ENCODE measurements around the gene SLC26A11.

Gene SLC26A11

DNA sequence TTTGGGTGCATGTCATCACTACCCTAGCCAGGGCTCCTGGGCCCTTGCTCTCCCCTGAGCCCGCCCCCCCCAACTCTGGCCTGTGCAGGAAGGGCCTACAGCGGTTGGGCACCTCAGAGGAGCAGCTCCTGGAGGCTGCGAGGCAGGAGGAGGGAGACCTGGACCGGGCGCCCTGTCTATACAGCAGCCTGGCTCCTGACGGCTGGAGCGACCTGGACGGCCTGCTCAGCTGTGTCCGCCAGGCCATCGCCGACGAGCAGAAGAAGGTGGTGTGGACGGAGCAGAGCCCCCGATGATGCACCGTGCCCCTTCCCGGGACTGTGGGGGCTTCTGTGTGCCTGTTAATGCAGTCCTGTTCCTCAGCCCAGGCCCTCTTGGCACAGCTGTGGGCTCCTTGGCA is 12.2 kb upstream of the SLC26A11 start:
- no peak for TF ChIP-seq CTCF (IDR thresholded peaks at IDR 0.05)

DNA sequence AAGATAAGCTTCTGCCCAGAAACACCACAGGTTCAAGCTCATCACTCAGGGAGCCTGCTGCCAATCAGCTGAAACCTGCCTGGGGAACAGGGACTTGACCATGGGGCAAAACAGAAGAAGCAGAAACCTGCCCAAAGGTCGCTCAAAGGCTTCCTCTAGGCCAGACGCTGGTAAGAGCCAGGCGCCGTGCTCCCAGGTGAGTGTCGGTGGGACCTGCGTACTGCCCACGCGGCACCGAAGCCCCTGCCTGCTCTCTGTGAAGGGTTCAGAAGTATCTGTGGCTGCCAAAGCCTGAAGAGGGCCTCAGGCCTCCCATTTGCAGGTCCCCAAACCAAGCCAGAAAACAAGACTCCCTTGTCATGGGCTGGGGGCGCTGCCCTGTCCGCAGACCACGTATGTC is 10.5 kb upstream of the SLC26A11 start:
- TF ChIP-seq CTCF (IDR thresholded peaks at IDR 0.05), result no peak

DNA sequence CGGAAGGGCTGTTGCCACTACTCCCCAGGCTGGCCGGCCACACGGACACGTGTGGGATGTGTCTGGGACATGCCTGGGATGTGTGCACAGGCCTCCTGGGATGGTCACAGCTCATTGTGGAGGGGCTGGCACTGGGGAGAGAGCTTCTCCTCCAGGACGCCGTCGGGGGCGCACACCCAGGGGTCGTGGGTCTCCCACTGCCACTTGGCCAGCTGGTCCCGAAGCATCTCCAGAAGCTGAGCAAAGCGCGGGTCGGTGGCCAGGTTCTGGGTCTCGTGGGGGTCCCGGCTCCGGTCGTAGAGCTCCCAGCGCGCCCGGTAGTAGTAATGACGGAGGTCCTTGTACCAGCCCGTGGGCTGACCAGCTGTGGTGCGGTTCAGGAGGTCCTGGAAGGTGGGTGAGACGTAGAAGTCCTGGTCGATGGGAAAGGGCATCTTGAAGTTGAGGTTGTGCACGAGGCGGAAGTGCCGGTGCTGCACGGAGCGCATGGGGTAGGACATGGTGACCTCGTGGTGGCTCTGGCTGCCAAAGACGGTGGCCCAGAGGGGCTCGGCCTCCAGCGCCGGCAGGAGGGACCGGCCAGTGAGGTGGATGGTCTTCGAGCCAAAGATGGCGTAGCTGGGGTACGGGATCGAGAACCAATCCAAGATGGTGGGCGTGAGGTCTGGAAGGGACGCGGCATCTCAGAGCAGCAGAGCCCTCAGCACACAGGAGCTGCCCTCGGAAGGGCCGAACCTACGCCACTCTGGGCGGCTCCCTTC is 9.7 kb upstream of the SLC26A11 start:
- no peak for TF ChIP-seq CTCF (IDR thresholded peaks at IDR 0.05)

DNA sequence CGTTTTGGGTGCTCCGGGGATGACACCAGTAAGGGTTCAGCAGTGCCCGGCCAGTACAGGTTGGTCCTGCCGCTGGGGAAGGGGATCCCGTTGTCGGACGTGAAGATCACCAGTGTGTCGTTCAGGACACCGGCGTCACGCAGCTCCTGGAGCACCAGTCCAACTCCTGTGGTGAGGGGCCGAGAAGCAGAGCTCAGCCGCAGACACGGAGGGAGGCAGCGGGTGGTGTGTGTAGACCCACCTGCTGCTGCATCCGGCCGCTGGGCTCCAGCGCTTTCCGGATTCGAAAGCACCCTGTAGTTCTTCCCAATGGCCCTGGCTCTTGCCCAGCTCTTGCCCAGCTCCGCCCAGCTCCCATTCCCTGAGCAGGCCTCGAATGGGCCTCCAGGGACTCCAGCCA is 8.1 kb upstream of the SLC26A11 start:
- TF ChIP-seq CTCF (IDR thresholded peaks at IDR 0.05), result no peak

- TF ChIP-seq CTCF (IDR thresholded peaks at IDR 0.05), result no peak
Measured at GRCh38 chr17:80212511-80212910, 7.7 kb upstream of the SLC26A11 start.

GRCh38 chr17:80212962-80213642 is 7.1 kb upstream of the SLC26A11 start:
- no peak for TF ChIP-seq CTCF (IDR thresholded peaks at IDR 0.05)

- TF ChIP-seq CTCF (IDR thresholded peaks at IDR 0.05), result no peak
Measured at GRCh38 chr17:80213643-80213975, 6.6 kb upstream of the SLC26A11 start.

All from LNCAP (cell line).